B cell (primary cell): Measurements from ENCODE around the gene C17orf100. TPM values are rescaled to one million over a fixed set of nuclear protein-coding genes. Genes with fewer than 3 reads are reported as not detected.

Experiments used
- ATAC-seq: fragments of 200-7000 bp; cut with Tn5 transposase; one replicate; pipeline ENCODE4 v1.10.0; 2021; ENCODE audit warnings: low read depth, mild to moderate bottlenecking, moderate number of reproducible peaks, moderate library complexity
- CTCF ChIA-PET: fragments of 350-600 bp; sonication (Branson Sonifier 250); formaldehyde crosslinking; loops from one replicate; lab custom pipeline; 2021; ENCODE audit warnings: antibody characterized with exemption, inconsistent platforms; lab: Charles Lee
- POLR2A ChIA-PET: fragments of 350-600 bp; sonication (Branson Sonifier 250); formaldehyde crosslinking; loops from one replicate; lab custom pipeline; 2021; ENCODE audit warnings: antibody characterized with exemption; lab: Charles Lee
- DNase-seq: peaks from one replicate; pipeline ENCODE4 v3.0.0; 2013
- H2AFZ ChIP-seq: 2 replicates; pipeline ENCODE4 v1.6.1; 2012; ENCODE audit warnings: mild to moderate bottlenecking, low read depth, low read length; ENCODE audit not compliant: insufficient read depth, poor library complexity, severe bottlenecking
- H3K27ac ChIP-seq, 2 donors: 1 replicate in 1 of 2; 2 replicates in 1 of 2; pipeline ENCODE4 v1.5.1; 2012 to 2013; ENCODE audit warnings: low read length in 2 of 2, mild to moderate bottlenecking in 2 of 2, moderate library complexity in 1 of 2
- H3K27me3 ChIP-seq, 4 experiments: fragments of 200-600 bp in 1 of 4; sonication (generic) in 1 of 4; replicated peaks in 1 of 4; 1 replicate in 2 of 4; 2 replicates in 2 of 4; pipeline versions ENCODE4 v1.6.1 to v1.7.0; 2013 to 2016; ENCODE audit warnings: low read length in 3 of 4, mild to moderate bottlenecking in 2 of 4, mixed read lengths in 1 of 4, moderate library complexity in 1 of 4; ENCODE audit not compliant: insufficient read depth in 4 of 4, control insufficient read depth in 3 of 4; ENCODE audit errors: control extremely low read depth in 1 of 4
- H3K36me3 ChIP-seq, 2 experiments: replicated peaks in 1 of 2; 1 replicate in 1 of 2; 2 replicates in 1 of 2; pipeline versions ENCODE4 v1.6.1 to v1.7.1; 2013; ENCODE audit warnings: low read length in 1 of 2; ENCODE audit not compliant: insufficient read depth in 2 of 2, control insufficient read depth in 1 of 2; ENCODE audit errors: control extremely low read depth in 1 of 2, extremely low read depth in 1 of 2
- H3K4me1 ChIP-seq, 2 donors: fragments of 200-600 bp in 1 of 2; sonication (generic) in 1 of 2; 1 replicate in 1 of 2; 2 replicates in 1 of 2; pipeline versions ENCODE4 v1.5.1 to v1.6.1; 2013 to 2017; ENCODE audit warnings: low read length in 2 of 2; ENCODE audit not compliant: control insufficient read depth in 2 of 2, insufficient read depth in 2 of 2
- H3K4me2 ChIP-seq: replicated peaks from 2 replicates; pipeline ENCODE3; 2012; ENCODE audit warnings: mild to moderate bottlenecking, low read depth, low read length; ENCODE audit not compliant: poor library complexity, severe bottlenecking
- H3K4me3 ChIP-seq, 5 experiments: fragments of 200-600 bp in 1 of 5; sonication (generic) in 1 of 5; 1 replicate in 3 of 5; 2 replicates in 2 of 5; pipeline versions ENCODE4 v1.5.1 to v1.7.0; 2011 to 2016; ENCODE audit warnings: low read length in 4 of 5, mild to moderate bottlenecking in 4 of 5, low read depth in 2 of 5, control low read depth in 1 of 5, moderate library complexity in 1 of 5; ENCODE audit not compliant: insufficient read depth in 1 of 5; ENCODE audit errors: control extremely low read depth in 1 of 5, extremely low read depth in 1 of 5
- H3K79me2 ChIP-seq: fragments of 200-600 bp; sonication (generic); one replicate; pipeline ENCODE4 v1.6.0; 2016; ENCODE audit warnings: low read length; ENCODE audit not compliant: control insufficient read depth, insufficient read depth
- H3K9ac ChIP-seq: fragments of 200-600 bp; sonication (generic); 2 replicates; pipeline ENCODE4 v1.6.1; 2017; ENCODE audit warnings: mild to moderate bottlenecking, low read length, moderate library complexity
- H3K9me3 ChIP-seq, 3 donors: one replicate each; pipeline versions ENCODE4 v1.6.1 to v1.7.1; 2013; ENCODE audit warnings: low read length in 2 of 3; ENCODE audit not compliant: control insufficient read depth in 2 of 3, insufficient read depth in 1 of 3; ENCODE audit errors: control extremely low read depth in 1 of 3
- H4K20me1 ChIP-seq: 2 replicates; pipeline ENCODE4 v1.6.0; 2012; ENCODE audit warnings: mild to moderate bottlenecking, low read length; ENCODE audit not compliant: insufficient read depth, control insufficient read depth, poor library complexity, severe bottlenecking
- H3K27ac Mint-ChIP-seq: one replicate; pipeline ENCODE4 v1.8.0; 2021; ENCODE audit warnings: mixed read lengths
- H3K27me3 Mint-ChIP-seq: one replicate; pipeline ENCODE4 v1.8.0; 2021; ENCODE audit warnings: mixed read lengths
- H3K4me1 Mint-ChIP-seq: one replicate; pipeline ENCODE4 v1.8.0; 2021; ENCODE audit warnings: mixed read lengths
- H3K4me3 Mint-ChIP-seq: one replicate; pipeline ENCODE4 v1.8.0; 2021; ENCODE audit warnings: mixed read lengths
- H3K9me3 Mint-ChIP-seq: one replicate; pipeline ENCODE4 v1.8.0; 2022; ENCODE audit warnings: mixed read lengths; ENCODE audit not compliant: insufficient read depth
- CTCF ChIP-seq: fragments of 200-600 bp; IDR thresholded peaks from one replicate; pipeline ENCODE4 v1.8.0; 2022; ENCODE audit warnings: antibody characterized with exemption, mild to moderate bottlenecking
- EZH2 ChIP-seq: IDR thresholded peaks from 2 replicates; pipeline ENCODE4 v1.6.1; 2012; ENCODE audit warnings: borderline replicate concordance, low read depth, mild to moderate bottlenecking, moderate library complexity, low read length; ENCODE audit not compliant: insufficient read depth, poor library complexity, severe bottlenecking
- WGBS: methylation state at CpG from one replicate; pipeline ENCODE4 v1.1.5; 2013; ENCODE audit warnings: missing lambda C conversion rate; ENCODE audit not compliant: insufficient coverage; 5-methylcytosine and 5-hydroxymethylcytosine counted together
- intact Hi-C: fragments of 100-400 bp; cut with micrococcal nuclease; formaldehyde crosslinking; loops from one replicate; pipeline ENCODE4 v1.10.0; 2022
- polyA plus RNA-seq: library from polyadenylated mRNA; depleted of rRNA; stranded (reverse); fragments of >200 nt; gene quantifications from 2 replicates; pipeline ENCODE4 v1.2.3, GENCODE V29; 2012
- total RNA-seq, 2 donors: library from RNA; stranded (reverse); fragments of 120-200 nt in 1 of 2; gene quantifications; 1 replicate in 1 of 2; 2 replicates in 1 of 2; pipeline versions ENCODE4 v1.2.3 to v1.2.4, GENCODE V29; 2013 to 2022

The C17orf100 gene
- total and polyA plus RNA-seq, 2 donors (not counting 1 experiment from before 2014, with no cell fraction given), result 3.7 to 11.6 TPM

- Histone ChIP-seq H3K27ac (no peak overlapping the region), H3K9ac (no peak overlapping the region), H3K9me3 (no peaks in the 10 kb centered on the region), H3K4me3 (no peak overlapping the region), H3K4me1 (no peaks in the 10 kb centered on the region), H3K27me3 (no peaks in the 10 kb centered on the region), H3K36me3 (peaks cover 16 to 49% of the 10 kb centered on the region in 2 experiments), H3K79me2 (peaks cover 3% of the 10 kb centered on the region), H3K4me2 (no peak overlapping the region), H4K20me1 (no peaks in the 10 kb centered on the region), H2AFZ (no peak overlapping the region)
- WGBS, result no CpG with 5 or more reads among the region's 1 CpG
- no peaks in the 10 kb centered on the region for H3K4me1 Mint-ChIP-seq
- H3K9me3 Mint-ChIP-seq, result no peaks in the 10 kb centered on the region
- no peak overlapping the region for H3K4me3 Mint-ChIP-seq
- no peaks in the 10 kb centered on the region for H3K27me3 Mint-ChIP-seq
- ATAC-seq (no peak), DNase-seq (no peak)
- ChIA-PET POLR2A (no interaction called here), CTCF (no interaction called here)
- intact Hi-C loops, result no loop called here
- TF ChIP-seq CTCF, result no peak
- no peak for TF ChIP-seq EZH2
- H3K27ac Mint-ChIP-seq, result no peak overlapping the region
Measured at GRCh38 chr17:6630390-6630789, 21.2 kb upstream of the C17orf100 start.

- Histone ChIP-seq H3K4me2 (no peak overlapping the region), H3K4me3 (no peak overlapping the region), H3K27me3 (no peaks in the 10 kb centered on the region), H3K9ac (no peak overlapping the region), H3K27ac (no peak overlapping the region), H3K9me3 (no peaks in the 10 kb centered on the region), H3K4me1 (no peaks in the 10 kb centered on the region), H3K36me3 (peaks cover 11 to 40% of the 10 kb centered on the region in 2 experiments), H3K79me2 (peaks cover 3% of the 10 kb centered on the region), H2AFZ (no peak overlapping the region), H4K20me1 (no peaks in the 10 kb centered on the region)
- Mint-ChIP-seq H3K4me3 (no peak overlapping the region), H3K4me1 (no peaks in the 10 kb centered on the region), H3K27me3 (no peaks in the 10 kb centered on the region), H3K27ac (no peak overlapping the region), H3K9me3 (no peaks in the 10 kb centered on the region)
- no peak for TF ChIP-seq CTCF
- TF ChIP-seq EZH2, result no peak
- intact Hi-C loops, result no loop called here
- ATAC-seq, result no peak
- CTCF ChIA-PET, result no interaction called here
- no peak for DNase-seq
- POLR2A ChIA-PET, result no interaction called here
Measured at GRCh38 chr17:6632530-6632929, 19.0 kb upstream of the C17orf100 start.
